HG03108 (cell line): ENCODE data around the gene PTPN1.

Experiments used
- ATAC-seq: cut with Tn5 transposase; IDR thresholded peaks from one replicate; pipeline ENCODE4 v1.9.1; 2021; ENCODE audit warnings: moderate library complexity; ENCODE audit not compliant: unreplicated experiment

The PTPN1 gene

DNA sequence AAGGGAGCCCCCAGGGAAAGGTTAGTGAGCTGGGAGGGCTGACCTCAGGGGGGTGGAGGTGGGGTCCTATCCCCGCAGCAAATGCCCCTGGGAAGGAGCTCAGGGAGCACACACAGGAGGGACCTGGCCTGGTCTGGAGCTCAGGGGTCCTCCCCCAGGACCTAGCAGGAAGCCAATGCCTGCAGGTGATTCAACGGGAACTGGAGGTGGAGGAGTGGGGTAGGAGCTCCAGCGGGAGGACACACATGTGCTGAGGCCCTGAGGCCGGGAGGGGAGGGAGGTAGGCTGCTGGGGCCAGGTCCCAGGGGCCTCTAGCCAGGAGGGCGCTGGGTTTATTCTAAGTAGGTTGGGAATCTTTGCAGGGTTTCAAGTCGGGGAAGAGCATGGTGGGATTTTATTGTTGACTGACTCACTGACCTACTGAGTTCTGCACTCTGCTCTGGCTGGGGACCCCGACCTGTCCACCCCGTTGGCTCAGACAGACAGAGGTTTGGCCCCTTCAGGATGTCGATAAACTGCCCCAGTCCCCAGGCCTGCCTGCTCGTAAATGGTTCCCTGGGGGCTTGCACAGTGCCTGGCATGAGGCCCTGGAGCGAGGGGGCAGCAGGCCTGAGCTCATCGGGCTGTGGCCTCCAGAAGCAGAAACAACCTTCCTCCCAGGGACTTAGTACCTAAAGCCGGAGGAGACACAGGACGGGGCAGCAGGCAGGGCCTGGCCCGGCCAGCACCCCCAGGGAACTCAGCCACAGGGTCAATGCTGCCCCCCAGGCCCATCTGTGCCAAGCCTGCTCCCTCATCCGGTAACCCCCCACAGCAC is 118.9 kb downstream of the PTPN1 start:
- no peak for ATAC-seq

DNA sequence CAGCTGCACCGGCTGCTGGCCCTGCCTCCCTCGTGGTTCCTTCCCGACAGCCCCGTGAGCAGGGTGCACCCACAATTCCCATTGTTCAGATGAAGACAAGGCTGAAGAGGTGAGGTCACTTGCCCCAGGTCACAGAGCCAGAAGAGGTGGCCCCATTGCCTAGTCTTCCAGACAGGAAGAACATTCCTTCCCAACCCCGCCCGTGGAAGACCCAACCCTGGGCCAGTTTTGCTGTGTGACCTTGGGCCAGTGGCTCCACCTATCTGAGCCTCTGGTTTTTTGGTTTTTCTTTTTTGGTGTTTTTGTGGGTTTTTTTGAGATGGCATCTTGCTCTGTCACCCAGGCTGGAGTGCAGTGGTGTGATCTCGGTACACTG is 119.5 kb downstream of the PTPN1 start:
- no peak for ATAC-seq

DNA sequence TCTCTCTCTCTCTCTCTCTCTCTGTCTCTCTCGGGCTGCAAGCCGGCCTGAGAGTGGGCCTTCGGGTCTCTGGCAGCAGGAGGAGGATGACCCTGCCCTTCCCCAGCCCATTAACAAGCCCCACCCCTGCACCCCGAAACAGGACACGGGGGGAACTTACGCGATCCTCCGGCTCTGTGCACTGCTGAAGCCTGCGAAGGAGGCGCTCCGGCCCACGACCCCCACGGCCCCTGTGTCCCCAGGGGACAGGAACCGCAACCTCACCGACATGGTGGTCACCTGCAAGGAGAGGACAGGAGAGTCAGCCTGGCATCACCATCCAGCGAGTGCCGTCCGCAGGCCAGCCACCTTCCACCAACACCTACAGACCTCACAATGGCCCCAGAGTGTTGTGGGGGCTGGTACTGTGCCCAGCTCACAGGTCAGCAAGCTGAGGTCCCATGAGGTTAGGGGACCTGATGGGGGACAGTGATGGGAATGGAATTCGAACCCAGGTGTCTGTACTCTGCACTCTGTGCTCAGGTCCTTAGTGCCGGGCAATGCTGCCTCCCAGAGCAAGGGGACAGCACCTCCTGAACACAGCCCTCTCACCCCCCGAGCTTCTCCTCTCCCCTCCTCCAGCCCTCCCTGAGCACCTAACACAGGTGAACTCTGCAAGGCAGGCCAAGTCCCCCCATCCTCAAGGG is 120.5 kb downstream of the PTPN1 start:
- no peak for ATAC-seq

DNA sequence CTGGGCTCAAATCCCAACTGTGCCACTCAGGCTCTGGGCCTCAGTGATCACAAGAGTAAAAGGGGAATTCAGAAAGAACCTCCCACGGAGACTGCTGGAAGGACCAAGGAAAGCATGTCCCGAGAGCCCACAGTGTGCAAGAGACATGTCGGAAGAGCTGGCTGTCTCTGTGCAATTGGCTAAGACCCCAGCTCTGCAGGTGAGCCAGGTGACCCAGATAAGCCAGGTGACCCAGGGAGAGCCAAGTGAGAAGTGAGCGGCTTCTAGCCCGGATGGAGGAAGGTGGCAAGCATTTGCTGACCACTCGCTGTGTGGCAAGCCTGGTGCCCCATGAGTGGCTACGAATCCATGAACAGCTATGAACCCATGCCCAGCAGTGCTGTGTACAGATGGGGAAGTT is 122.1 kb downstream of the PTPN1 start:
- no peak for ATAC-seq

DNA sequence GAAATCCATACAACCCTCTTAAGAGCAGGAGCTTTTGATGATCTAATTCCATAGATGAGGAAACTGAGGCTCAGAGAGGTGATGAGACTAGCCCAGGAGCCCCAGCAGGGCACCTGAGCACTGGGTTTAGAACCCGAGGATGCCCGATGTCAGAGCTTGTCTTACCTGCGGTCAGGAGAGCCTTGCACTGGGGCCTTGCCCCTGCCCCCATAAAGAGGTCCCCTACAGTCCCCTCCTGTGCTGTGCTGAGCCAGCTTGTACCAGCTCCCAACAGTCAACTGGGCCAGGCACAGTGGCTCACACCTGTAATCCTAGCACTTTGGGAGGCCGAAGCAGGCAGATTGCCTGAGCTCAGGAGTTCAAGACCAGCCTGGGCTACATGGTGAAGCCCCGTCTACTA is 122.5 kb downstream of the PTPN1 start:
- ATAC-seq = no peak

DNA sequence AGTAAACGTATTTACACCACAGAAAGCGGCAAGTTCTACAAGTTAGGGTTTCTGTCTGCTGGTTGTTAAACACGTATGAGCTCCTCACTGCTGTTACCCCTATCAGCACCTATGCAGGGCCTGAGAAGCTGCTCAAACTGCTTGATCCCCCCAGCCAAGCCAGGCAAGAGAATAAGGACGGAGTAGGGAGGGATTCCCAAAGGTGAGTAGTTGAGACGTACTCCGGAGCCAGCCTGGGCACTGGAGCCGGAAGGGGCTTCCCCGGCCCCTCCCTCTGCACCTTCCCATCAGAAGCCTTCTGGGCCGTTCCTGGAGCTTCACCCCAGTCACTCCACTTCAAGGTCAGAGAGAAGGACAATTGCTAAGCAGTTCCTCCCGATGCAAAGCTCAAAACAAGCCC is 123.2 kb downstream of the PTPN1 start:
- no peak for ATAC-seq

DNA sequence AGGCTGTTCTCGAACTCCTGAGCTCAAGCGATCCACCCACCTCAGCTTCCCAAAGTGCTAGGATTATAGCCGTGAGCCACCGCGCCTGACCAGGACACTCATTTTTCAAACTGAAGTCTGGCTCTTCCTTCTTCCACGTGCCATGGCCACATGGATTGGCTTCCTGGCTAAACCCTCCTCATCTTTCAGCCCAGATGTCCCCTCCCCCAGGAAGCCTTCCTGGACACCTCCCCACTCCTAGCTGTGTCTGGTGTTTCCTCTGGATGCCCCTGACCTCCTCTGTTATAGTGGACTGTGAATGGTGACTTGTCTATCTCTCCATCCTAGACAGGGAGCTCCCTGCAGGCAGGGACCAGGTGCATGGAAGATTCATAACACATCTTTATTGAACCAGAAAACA is 124.0 kb downstream of the PTPN1 start:
- no peak for ATAC-seq
